ENCODE results near the gene P3H4.

- no peak for TF ChIP-seq POLR2AphosphoS5 (IDR thresholded peaks at IDR 0.05; ENCODE audit: low read depth, low read length)
- no peak for TF ChIP-seq TAF1 (IDR thresholded peaks at IDR 0.05; ENCODE audit: borderline replicate concordance, insufficient read depth, low read length)
- no peak for TF ChIP-seq REST (IDR thresholded peaks at IDR 0.05; ENCODE audit: insufficient read depth in 1 of 2, low read depth in 2 of 2, low read length in 2 of 2)
These were observed 53.1 kb downstream of the P3H4 start for GRCh38 chr17:41758601-41759000.
